Activated naive CD8-positive, alpha-beta T cell treated with anti-CD3 and anti-CD28 coated beads, Interleukin-2, amount 50 U/mL, for 16 hours (primary cell): ENCODE results near the gene RPLP2.

Experiments used
- DNase-seq: peaks from one replicate; pipeline ENCODE4 v3.0.0-alpha.2; 2020; ENCODE audit warnings: low read depth, low spot score

The RPLP2 gene

GRCh38 chr11:773830-774229, 35.9 kb upstream of the RPLP2 start:
- no peak for DNase-seq

GRCh38 chr11:774873-775592, 34.7 kb upstream of the RPLP2 start:
- DNase-seq, result no peak

GRCh38 chr11:776263-776560, 33.6 kb upstream of the RPLP2 start:
- DNase-seq, result no peak

- no peak for DNase-seq
Observed at GRCh38 chr11:776561-777287, 33.0 kb upstream of the RPLP2 start.

GRCh38 chr11:777288-778255, 32.2 kb upstream of the RPLP2 start, which contains the start of gene GATD1:
GATD1 (minus strand) TSS chr11:777487; CDS start chr11:777462, 25 bp downstream.
- peak; percentile 87 for DNase-seq

GRCh38 chr11:778976-779954, 30.5 kb upstream of the RPLP2 start:
- DNase-seq, result no peak

GRCh38 chr11:779955-780532, 29.7 kb upstream of the RPLP2 start:
- DNase-seq, result no peak

- DNase-seq, result no peak
Observed at GRCh38 chr11:782264-783174, 27.2 kb upstream of the RPLP2 start.

GRCh38 chr11:783581-784015, 26.2 kb upstream of the RPLP2 start:
- DNase-seq, result no peak

- DNase-seq, result no peak
Observed at GRCh38 chr11:786235-787083, 23.3 kb upstream of the RPLP2 start.

- DNase-seq, result no peak
Observed at GRCh38 chr11:787084-787675, 22.6 kb upstream of the RPLP2 start.

GRCh38 chr11:788009-788640, 21.6 kb upstream of the RPLP2 start:
- no peak for DNase-seq

GRCh38 chr11:788953-789940, 20.5 kb upstream of the RPLP2 start:
- DNase-seq, result no peak

- DNase-seq, result no peak
Observed at GRCh38 chr11:789943-790342, 19.8 kb upstream of the RPLP2 start, which contains the start of gene CEND1. CEND1 (minus strand) TSS chr11:790090; CDS start chr11:788576, 1,514 bp downstream.

GRCh38 chr11:790721-791564, 18.8 kb upstream of the RPLP2 start:
- no peak for DNase-seq
